Measurements from ENCODE around the gene TREH. TPM values are rescaled to one million over a fixed set of nuclear protein-coding genes. Genes with fewer than 3 reads are reported as not detected.

Gene TREH
- total and polyA plus RNA-seq, 2 of the 8 experiments (the other 6 are each of a cell fraction or from before 2014, with no cell fraction given): 0.03 TPM; not detected in 1

DNA sequence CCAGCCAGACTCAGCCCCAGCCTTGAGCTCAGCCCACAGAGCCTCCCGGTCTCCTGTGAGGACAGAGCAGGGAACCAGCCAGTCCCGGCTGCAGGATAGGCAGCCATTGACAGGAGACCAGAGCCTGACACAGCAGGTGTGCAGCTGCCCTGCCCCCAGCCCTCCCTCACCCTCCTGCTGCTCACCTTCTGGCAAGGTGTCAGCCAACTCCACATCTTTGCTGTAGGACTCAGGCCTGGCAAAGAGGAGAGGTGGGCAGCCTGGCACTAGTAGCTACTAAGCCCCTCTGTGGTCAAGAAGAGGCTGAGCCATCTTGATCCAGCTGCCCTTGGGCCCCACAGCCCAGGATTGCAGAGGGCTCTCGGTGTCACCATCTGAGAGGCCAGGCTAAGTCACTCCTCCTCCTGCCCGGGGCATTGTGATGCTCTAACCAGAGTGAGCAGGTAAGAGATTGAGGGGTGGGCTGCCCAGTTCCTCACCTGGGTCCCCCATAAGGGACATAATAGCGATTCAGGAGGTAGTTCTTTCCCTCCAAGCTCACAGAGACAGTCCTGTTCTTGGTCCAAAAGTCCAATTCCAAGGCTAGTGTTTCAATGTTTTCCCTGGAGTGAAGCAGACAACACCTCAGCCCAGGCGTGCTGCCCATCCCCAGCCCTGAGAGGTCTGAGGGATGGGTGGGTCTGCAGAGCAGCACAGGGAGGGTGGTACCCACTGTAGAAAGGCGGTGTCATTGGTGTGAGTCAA lies 18.6 kb downstream of the TREH start:
- ChIA-PET POLR2A (ENCODE audit: partially characterized antibody) (interaction anchor here (0.9 to 16.1 kb wide), 13 partner anchors 11 to 269 kb away, joined by 3 to 271 read pairs (median 4); partner anchors contain the start of genes BCL9L, PHLDB1 and TREH), CTCF (ENCODE audit: partially characterized antibody) (interaction anchor here (1.0 to 8.5 kb wide), 18 partner anchors 9 to 313 kb away, joined by 3 to 89 read pairs (median 11); partner anchors contain the start of genes PHLDB1 and UPK2)
- Histone ChIP-seq H3K27me3 (replicated peaks in 1 of 4; ENCODE audit: control insufficient read depth in 3 of 4, extremely low read depth in 1 of 4, insufficient read depth in 3 of 4, low read length in 3 of 4) (no peaks in the 10 kb centered on the region), H3K56ac (replicated peaks; ENCODE audit: insufficient read length, low read depth, low read length) (no peak overlapping the region), H2BK20ac (ENCODE audit: low read length) (peak overlapping the region; percentile 67; the same call in 1 of the 2 replicates), H2BK120ac (replicated peaks; ENCODE audit: low read depth, low read length) (no peak overlapping the region), H3K79me2 (ENCODE audit: control insufficient read depth in 1 of 2, insufficient read depth in 2 of 2, low read length in 2 of 2) (no peaks in the 10 kb centered on the region), H2AK5ac (ENCODE audit: low read depth, low read length) (no peak overlapping the region), H3K9ac (replicated peaks in 1 of 4; ENCODE audit: extremely low read depth in 1 of 4, low read depth in 3 of 4, low read length in 3 of 4) (no peak overlapping the region), H3K27ac (ENCODE audit: low read depth, low read length) (no peak overlapping the region), H2BK12ac (ENCODE audit: low read depth, low read length) (peak overlapping the region; percentile 39; the same call in 1 of the 2 replicates), H4K8ac (ENCODE audit: extremely low read depth, insufficient read depth, low read length) (no peak overlapping the region), H3K4ac (replicated peaks; ENCODE audit: insufficient read length, low read depth, low read length) (no peak overlapping the region), H3K9me3 (ENCODE audit: insufficient read depth in 2 of 2, low read depth in 1 of 2, low read length in 1 of 2) (no peaks in the 10 kb centered on the region), H3K4me1 (replicated peaks in 1 of 4; ENCODE audit: control insufficient read depth in 3 of 4, insufficient read depth in 4 of 4, low read length in 3 of 4) (peaks cover 0 to 27% (median 22%) of the 10 kb centered on the region in 4 experiments; a peak in 6 of 7 replicates), H2BK15ac (ENCODE audit: low read length) (peak overlapping the region; percentile 72; the same call in 1 of the 2 replicates), H4K20me1 (replicated peaks in 1 of 2; ENCODE audit: control insufficient read depth in 1 of 2, insufficient read depth in 2 of 2, low read length in 2 of 2) (peaks cover 2 to 6% of the 10 kb centered on the region in 2 experiments), H2AFZ (ENCODE audit: low read length) (no peak overlapping the region), H3K14ac (ENCODE audit: insufficient read length) (no peak overlapping the region), H2BK5ac (ENCODE audit: low read depth, low read length) (no peak overlapping the region), H3K4me3 (ENCODE audit: extremely low read depth in 1 of 4, insufficient read depth in 2 of 4, low read depth in 3 of 4, low read length in 4 of 4) (no peak overlapping the region), H3K4me2 (ENCODE audit: insufficient read depth in 1 of 2, low read depth in 2 of 2, low read length in 2 of 2) (no peak overlapping the region), H3K23me2 (ENCODE audit: low read depth, low read length) (no peaks in the 10 kb centered on the region; the same call in 1 of the 2 replicates), H3K23ac (ENCODE audit: insufficient read length) (no peak overlapping the region), H3K18ac (ENCODE audit: extremely low read depth, low read length) (no peak overlapping the region), H4K91ac (replicated peaks; ENCODE audit: insufficient read length, low read length) (no peak overlapping the region), H4K5ac (ENCODE audit: insufficient read length, low read depth, low read length) (no peak overlapping the region), H3K36me3 (ENCODE audit: control insufficient read depth in 2 of 4, insufficient read depth in 4 of 4, low read length in 3 of 4) (peaks cover 0 to 6% (median 1%) of the 10 kb centered on the region in 4 experiments; a peak in 4 of 8 replicates), H3K79me1 (ENCODE audit: low read depth, low read length) (no peaks in the 10 kb centered on the region)
- DNase-seq (ENCODE audit: low read depth in 1 of 2, low spot score in 2 of 2) (no peak), FAIRE-seq (no peak)
- WGBS, 2 experiments (ENCODE audit: extremely low coverage in 1 of 2, insufficient coverage in 1 of 2, insufficient read length in 1 of 2, insufficient replicate concordance in 2 of 2, low coverage in 1 of 2, low lambda C conversion rate in 2 of 2, missing lambda C conversion rate in 1 of 2): 89% methylated on average over 7 of the region's 7 CpGs; no CpG with 5 or more reads in 1 of the 2 experiments
- TF ChIP-seq CHD2 (IDR thresholded peaks at IDR 0.05; ENCODE audit: low read length): no peak
- no peak for TF ChIP-seq HDAC6 (IDR thresholded peaks at IDR 0.05; ENCODE audit: low read depth, low read length)
- no peak for TF ChIP-seq EGR1 (IDR thresholded peaks at IDR 0.05; ENCODE audit: borderline replicate concordance, low read depth, low read length)
- TF ChIP-seq MAFK (IDR thresholded peaks at IDR 0.05; ENCODE audit: low read depth, low read length): no peak
- no peak for TF ChIP-seq POU5F1 (IDR thresholded peaks at IDR 0.05; ENCODE audit: low read depth, low read length)
- no peak for TF ChIP-seq BRCA1 (IDR thresholded peaks at IDR 0.05; ENCODE audit: low read depth, low read length)
